K562 (cell line): ENCODE data around the gene ZNF669. TPM values are rescaled to one million over a fixed set of nuclear protein-coding genes. Genes with fewer than 3 reads are reported as not detected.

Source experiments
- ASH1L ChIP-seq: fragments of 450-650 bp; IDR thresholded peaks from 2 replicates; pipeline ENCODE4 v1.6.1; 2018; ENCODE audit warnings: borderline replicate concordance, mild to moderate bottlenecking, low read depth; ENCODE audit not compliant: partially characterized antibody
- BCOR ChIP-seq: fragments of 450-650 bp; IDR thresholded peaks from 2 replicates; pipeline ENCODE4 v1.6.1; 2016
- CBFB ChIP-seq: sonication (generic); formaldehyde crosslinking; IDR thresholded peaks from 2 replicates; pipeline ENCODE4 v1.4.0; 2020; ENCODE audit warnings: mild to moderate bottlenecking, missing genetic modification reagents
- CBX3 ChIP-seq, 2 experiments: IDR thresholded peaks; 1 replicate in 1 of 2; 2 replicates in 1 of 2; pipeline ENCODE4 v1.6.1; 2012; ENCODE audit warnings: inconsistent platforms in 2 of 2, low read length in 2 of 2, borderline replicate concordance in 1 of 2, control low read depth in 1 of 2
- ESRRB ChIP-seq: fragments of 250-450 bp; sonication (Bioruptor Pico); IDR thresholded peaks from 2 replicates; pipeline ENCODE4 v1.5.0; 2020; ENCODE audit warnings: mild to moderate bottlenecking, moderate library complexity, borderline replicate concordance
- LEF1 ChIP-seq: fragments of 450-650 bp; IDR thresholded peaks from 2 replicates; pipeline ENCODE4 v1.6.1; 2016; ENCODE audit warnings: mild to moderate bottlenecking
- MCM7 ChIP-seq, 2 experiments: fragments of 450-650 bp; IDR thresholded peaks; 2 replicates each; pipeline ENCODE4 v1.6.1; 2016 to 2018
- MTA1 ChIP-seq: fragments of 450-650 bp; IDR thresholded peaks from 2 replicates; pipeline ENCODE4 v1.6.1; 2017; ENCODE audit warnings: borderline replicate concordance
- NR1H2 ChIP-seq: sonication (generic); formaldehyde crosslinking; IDR thresholded peaks from 2 replicates; pipeline ENCODE4 v1.4.0; 2020; ENCODE audit warnings: mild to moderate bottlenecking, missing genetic modification reagents
- OTX1 ChIP-seq: fragments of 450-650 bp; formaldehyde crosslinking; IDR thresholded peaks from 2 replicates; pipeline ENCODE4 v1.4.0; 2022; ENCODE audit warnings: mild to moderate bottlenecking
- POLR2B ChIP-seq: fragments of 450-650 bp; IDR thresholded peaks from 2 replicates; pipeline ENCODE4 v1.6.1; 2018; ENCODE audit warnings: low read depth; ENCODE audit not compliant: partially characterized antibody
- SIRT6 ChIP-seq: IDR thresholded peaks from one replicate; pipeline ENCODE4 v1.6.1; 2012; ENCODE audit warnings: low read depth, mild to moderate bottlenecking, control low read depth, inconsistent platforms, low read length, moderate library complexity
- TEAD1 ChIP-seq, 2 experiments: fragments of 450-650 bp in 1 of 2; sonication (generic) in 1 of 2; formaldehyde crosslinking; IDR thresholded peaks; 2 replicates each; pipeline versions ENCODE4 v1.4.0 to v1.8.0; 2020 to 2022; ENCODE audit warnings: mild to moderate bottlenecking in 2 of 2, missing genetic modification reagents in 1 of 2
- TSC22D4 ChIP-seq: fragments of 450-650 bp; IDR thresholded peaks from 2 replicates; pipeline ENCODE4 v1.6.1; 2016; ENCODE audit warnings: missing genetic modification characterization, missing biosample characterization, control low read depth
- UBTF ChIP-seq, 2 experiments: IDR thresholded peaks; 2 replicates each; pipeline ENCODE4 v1.6.1; 2012; ENCODE audit warnings: improper control_type of control experiment in 2 of 2, low read depth in 2 of 2, low read length in 2 of 2, borderline replicate concordance in 1 of 2
- ZNF23 ChIP-seq: fragments of 250-450 bp; sonication (Bioruptor Pico); IDR thresholded peaks from 2 replicates; pipeline ENCODE4 v1.4.0; 2020; ENCODE audit warnings: mild to moderate bottlenecking
- ZNF609 ChIP-seq: sonication (generic); formaldehyde crosslinking; IDR thresholded peaks from 2 replicates; pipeline ENCODE4 v1.8.1; 2023; ENCODE audit warnings: missing genetic modification reagents, mild to moderate bottlenecking, borderline replicate concordance
- ZNF780A ChIP-seq: fragments of 250-450 bp; sonication (Bioruptor Pico); IDR thresholded peaks from 2 replicates; pipeline ENCODE4 v1.5.0; 2021; ENCODE audit warnings: mild to moderate bottlenecking
- polyA plus RNA-seq, 8 experiments: library from polyadenylated mRNA; depleted of rRNA in 4 of 8; stranded (reverse) in 5 of 8; unstranded in 3 of 8; fragments of >200 nt; fragmentation: Nextera tagmentation in 2 of 8; fragmentation: Illumina TruSeq in 1 of 8; extraction: Ambion mirVana in 2 of 8; extraction: Trizol in 1 of 8; gene quantifications; 2 replicates each; pipeline versions ENCODE4 v1.2.1 to v1.2.3, GENCODE V29; 2011 to 2014; ENCODE audit warnings: inconsistent platforms in 1 of 8, missing spikeins in 1 of 8
- total RNA-seq, 7 experiments: library from RNA; depleted of rRNA in 6 of 7; stranded (reverse); fragments of >200 nt in 6 of 7; fragmentation: Illumina TruSeq in 2 of 7; extraction: Trizol in 2 of 7; gene quantifications; 2 replicates each; pipeline versions ENCODE4 v1.2.1 to v1.2.3, GENCODE V29; 2011 to 2021; ENCODE audit warnings: low replicate concordance in 1 of 7
- TF ChIP-seq, protein P1 (sequence below): fragments of 250-450 bp; sonication (Bioruptor Pico); IDR thresholded peaks from 2 replicates; pipeline ENCODE4 v1.5.0; 2021
- TF ChIP-seq, protein P2 (sequence below): fragments of 450-650 bp; IDR thresholded peaks from 2 replicates; pipeline ENCODE4 v1.6.1; 2016; ENCODE audit warnings: antibody characterized with exemption

The ZNF669 gene
- total and polyA plus RNA-seq, 9 of the 15 experiments (the other 6 are each of a cell fraction or from before 2014, with no cell fraction given) = 5.3 to 18.3 (median 10.2) TPM

GRCh38 chr1:247103859-247104591, at the start of gene ZNF669 (continued):
- TF ChIP-seq OTX1 (no peak), NR1H2 (CRISPR knock-in tag) (no peak), LEF1 (peak; percentile 90), MTA1 (no peak), ZNF609 (no peak), ESRRB (CRISPR knock-in tag) (no peak), MCM7 (IDR thresholded peaks at IDR 0.05) (no peak), SIRT6 (no peak), CBX3 (IDR thresholded peaks at IDR 0.05; ENCODE audit: borderline replicate concordance in 1 of 2, low read length in 2 of 2) (peak in 1 of 2 experiments; percentile 92; a peak in 2 of 3 replicates), TEAD1 (CRISPR knock-in tag; IDR thresholded peaks at IDR 0.05) (peak in 1 of 2 experiments; percentile 79; a peak in 1 of 4 replicates), BCOR (peak; percentile 76), CBFB (no peak), TSC22D4 (tag) (no peak), UBTF (IDR thresholded peaks at IDR 0.05; ENCODE audit: borderline replicate concordance in 1 of 2, low read depth in 2 of 2, low read length in 2 of 2) (peak; percentile 10 to 79; a peak in 1 of 4 replicates), ASH1L (no peak), ZNF23 (CRISPR knock-in tag) (no peak), POLR2B (peak; percentile 91), ZNF780A (no peak)
- TF ChIP-seq, protein P1, sequence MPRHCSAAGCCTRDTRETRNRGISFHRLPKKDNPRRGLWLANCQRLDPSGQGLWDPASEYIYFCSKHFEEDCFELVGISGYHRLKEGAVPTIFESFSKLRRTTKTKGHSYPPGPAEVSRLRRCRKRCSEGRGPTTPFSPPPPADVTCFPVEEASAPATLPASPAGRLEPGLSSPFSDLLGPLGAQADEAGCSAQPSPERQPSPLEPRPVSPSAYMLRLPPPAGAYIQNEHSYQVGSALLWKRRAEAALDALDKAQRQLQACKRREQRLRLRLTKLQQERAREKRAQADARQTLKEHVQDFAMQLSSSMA (CRISPR knock-in tag) = 0 out of 2 replicates have a peak, but pooled peaks have one; percentile 58
- TF ChIP-seq, protein P2, sequence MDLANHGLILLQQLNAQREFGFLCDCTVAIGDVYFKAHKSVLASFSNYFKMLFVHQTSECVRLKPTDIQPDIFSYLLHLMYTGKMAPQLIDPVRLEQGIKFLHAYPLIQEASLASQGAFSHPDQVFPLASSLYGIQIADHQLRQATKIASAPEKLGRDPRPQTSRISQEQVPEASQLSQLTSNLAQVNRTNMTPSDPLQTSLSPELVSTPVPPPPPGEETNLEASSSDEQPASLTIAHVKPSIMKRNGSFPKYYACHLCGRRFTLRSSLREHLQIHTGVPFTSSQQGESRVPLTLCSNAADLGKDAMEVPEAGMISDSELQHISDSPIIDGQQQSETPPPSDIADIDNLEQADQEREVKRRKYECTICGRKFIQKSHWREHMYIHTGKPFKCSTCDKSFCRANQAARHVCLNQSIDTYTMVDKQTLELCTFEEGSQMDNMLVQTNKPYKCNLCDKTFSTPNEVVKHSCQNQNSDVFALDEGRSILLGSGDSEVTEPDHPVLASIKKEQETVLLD = no peak
